Stimulated activated CD8-positive, alpha-beta memory T cell treated with anti-CD3 and anti-CD28 coated beads, Interleukin-15, amount 100 ng/mL, for 1 hour (primary cell): Measurements from ENCODE around the gene CPLX3.

Experiments
- DNase-seq: peaks from one replicate; pipeline ENCODE4 v3.0.0-alpha.2; 2020; ENCODE audit warnings: low read depth

CPLX3 gene

DNA sequence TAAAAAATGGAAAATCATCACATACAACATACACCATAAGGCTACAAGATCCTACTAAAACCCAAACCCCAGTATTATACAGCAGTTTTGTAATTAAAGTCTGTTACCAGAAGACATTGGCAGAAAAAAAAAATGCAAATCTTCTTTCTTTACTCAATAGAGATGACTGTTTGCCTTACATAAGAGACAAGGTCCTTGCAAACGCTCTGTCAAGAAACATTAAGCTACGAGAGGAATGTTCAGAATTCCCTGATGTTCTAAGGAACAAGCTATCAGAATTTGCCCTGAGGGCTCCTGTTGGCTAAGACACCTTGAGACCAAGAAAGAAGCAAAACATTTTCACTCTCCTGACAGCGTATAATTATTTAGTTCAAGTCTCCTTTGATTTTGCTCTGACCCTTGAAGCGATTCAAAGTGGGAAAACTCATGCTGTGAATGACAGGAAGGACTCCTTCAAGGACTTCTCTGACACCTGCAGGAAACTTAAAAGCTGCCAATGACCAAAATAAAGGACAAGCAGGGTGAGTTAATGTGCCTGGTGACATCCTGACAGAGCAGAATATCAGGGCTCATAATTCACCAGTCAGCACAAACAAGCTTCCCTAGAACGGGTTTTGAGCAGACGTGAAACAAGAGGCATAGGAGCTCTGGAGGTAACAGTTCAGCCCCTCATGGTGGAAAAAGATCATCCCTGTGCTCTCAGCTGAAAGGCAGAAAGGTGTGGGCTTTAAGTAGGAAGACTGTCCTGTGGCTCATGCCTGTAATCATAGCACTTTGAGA lies 44.2 kb downstream of the CPLX3 start:
- no peak for DNase-seq

DNA sequence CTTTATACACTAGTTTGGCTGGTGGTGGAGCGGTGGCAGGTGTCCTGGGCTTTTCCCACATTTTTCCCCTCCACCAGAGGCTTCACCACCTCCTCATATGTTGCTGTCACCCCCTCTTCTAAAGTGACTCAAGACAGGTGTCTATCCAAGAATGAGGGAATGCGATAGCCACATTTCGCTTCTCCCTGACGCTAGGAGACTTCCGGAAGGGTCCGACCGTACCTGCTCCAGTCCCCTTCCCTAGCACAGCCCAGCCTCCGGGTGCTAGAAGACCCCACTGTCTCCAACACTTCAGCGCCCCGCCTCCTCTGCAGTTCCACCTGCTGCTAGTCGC lies 46.2 kb downstream of the CPLX3 start:
- DNase-seq = no peak

DNA sequence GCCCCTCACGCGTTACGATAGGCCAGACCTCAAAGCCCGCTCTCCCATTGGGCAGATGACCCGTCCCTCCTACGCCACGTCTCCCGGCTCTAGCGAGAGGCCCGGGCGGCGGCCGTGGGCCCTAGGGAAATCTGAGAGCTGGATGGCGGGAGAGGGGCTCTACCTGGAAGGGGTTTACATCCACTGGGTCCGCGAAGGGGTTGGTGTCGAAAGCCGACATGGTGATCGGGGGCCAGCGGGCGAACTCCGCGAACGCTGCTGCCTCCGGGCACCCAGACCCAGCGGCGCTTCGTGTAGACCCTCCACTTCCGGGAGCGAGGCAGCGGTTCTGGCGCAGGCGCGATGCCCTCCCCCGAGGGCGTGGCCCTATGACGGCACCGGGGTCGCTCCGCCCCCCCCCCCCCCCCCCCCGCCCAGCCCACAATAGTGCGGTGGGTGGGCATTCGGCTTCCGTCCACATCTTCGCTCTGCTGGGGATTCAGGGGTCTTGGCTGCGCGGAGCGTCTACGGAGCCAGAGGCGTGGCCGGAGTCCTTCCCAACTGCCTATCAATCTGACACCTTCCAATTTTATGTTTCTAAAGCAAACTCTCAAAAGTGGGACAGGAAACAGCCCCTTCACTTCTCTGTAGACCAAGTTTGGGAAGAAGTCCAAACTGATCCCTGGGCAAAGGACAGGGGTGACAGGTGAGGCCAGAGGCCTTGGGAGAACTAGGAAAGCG lies 46.8 kb downstream of the CPLX3 start, which contains the start of gene SCAMP2:
Gene SCAMP2 (minus strand): TSS at position 330 of the 720 bp plus-strand sequence. CDS start 110 bp downstream, at position 220.
- peak; percentile 78 for DNase-seq

DNA sequence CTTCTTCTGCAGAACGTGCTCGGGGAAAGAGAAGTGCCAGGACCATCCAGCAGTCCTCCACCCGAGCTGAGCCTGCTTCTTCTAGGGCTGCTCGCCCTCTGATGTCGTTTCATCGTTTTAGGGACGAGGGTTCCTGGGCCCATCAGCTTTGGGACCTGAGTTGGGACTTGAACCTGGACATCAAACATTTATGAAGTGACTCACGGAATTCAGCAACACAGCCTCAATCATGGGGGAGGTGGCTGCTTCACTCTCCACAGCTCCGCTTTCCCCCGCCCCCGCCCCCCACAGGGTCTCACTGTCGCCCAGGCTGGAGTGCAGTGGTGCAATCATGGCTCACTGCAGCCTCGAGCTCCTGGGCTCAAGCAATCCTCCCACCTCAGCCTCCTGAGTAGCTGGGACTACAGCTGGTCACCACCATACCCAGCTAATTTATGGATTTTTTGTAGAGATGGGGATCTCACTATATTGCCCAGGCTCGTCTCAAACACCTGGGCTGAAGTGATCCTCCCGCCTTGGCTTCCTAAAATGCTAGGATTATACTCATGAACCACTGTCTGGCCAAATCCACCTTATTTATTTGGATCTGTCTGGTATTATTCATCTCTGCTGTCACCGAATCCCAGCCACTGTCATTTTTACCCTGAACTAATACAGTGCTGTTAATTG lies 47.5 kb downstream of the CPLX3 start:
- no peak for DNase-seq

DNA sequence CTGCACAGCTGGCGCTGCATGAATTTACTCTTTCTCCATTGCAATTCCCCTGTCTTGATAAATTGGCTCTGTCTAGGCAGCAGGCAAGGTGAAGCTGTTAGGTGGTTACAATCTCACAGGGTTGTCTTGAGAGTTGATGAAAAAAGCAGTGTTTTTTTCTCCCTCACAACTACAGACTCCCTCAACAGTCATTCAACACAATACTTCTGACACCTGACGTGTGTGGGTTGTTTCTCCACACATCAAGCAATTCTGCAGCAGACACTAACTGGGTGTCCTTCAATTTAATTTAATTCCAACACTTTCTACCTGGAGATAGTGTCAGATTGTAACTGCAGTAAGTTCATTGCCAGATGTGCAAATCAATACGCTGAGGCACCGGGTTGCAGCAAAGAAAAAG lies 51.8 kb downstream of the CPLX3 start:
- no peak for DNase-seq
